22Rv1 (cell line): ENCODE data around the gene FBXL7.
A peak's percentile ranks its signal among the peaks of the same experiment; 100 is the strongest.

Source experiments
- H3K27ac ChIP-seq: fragments of 450-650 bp; 2 replicates; pipeline ENCODE4 v1.5.1; 2017
- CTCF ChIP-seq: fragments of 450-650 bp; IDR thresholded peaks from 2 replicates; pipeline ENCODE4 v1.5.1; 2017; ENCODE audit warnings: mild to moderate bottlenecking
- ZFX ChIP-seq: fragments of 450-650 bp; IDR thresholded peaks from 2 replicates; pipeline ENCODE4 v1.6.1; 2017; ENCODE audit warnings: antibody characterized with exemption, borderline replicate concordance

Gene FBXL7

GRCh38 chr5:15901151-15901550, 401.2 kb downstream of the FBXL7 start:
- TF ChIP-seq CTCF (no peak), ZFX (no peak)

GRCh38 chr5:15902066-15902465, 402.1 kb downstream of the FBXL7 start:
- no peak for TF ChIP-seq ZFX
- no peak for TF ChIP-seq CTCF
- peak overlapping the region; percentile 94 for H3K27ac ChIP-seq

More at GRCh38 chr5:15901151-15901550, 401.2 kb downstream of the FBXL7 start:
- peak overlapping the region; percentile 94 for H3K27ac ChIP-seq

GRCh38 chr5:15904899-15905830, 405.2 kb downstream of the FBXL7 start:
- TF ChIP-seq ZFX: no peak
- TF ChIP-seq CTCF: no peak
- peak overlapping the region; percentile 94 for H3K27ac ChIP-seq

- H3K27ac ChIP-seq: no peak overlapping the region
- no peak for TF ChIP-seq ZFX
- TF ChIP-seq CTCF: no peak
Measured at GRCh38 chr5:15914638-15915037, 414.7 kb downstream of the FBXL7 start.

GRCh38 chr5:15926586-15926985, 426.6 kb downstream of the FBXL7 start:
- TF ChIP-seq CTCF (no peak), ZFX (no peak)
- H3K27ac ChIP-seq: no peak overlapping the region

GRCh38 chr5:15927710-15928380, 427.9 kb downstream of the FBXL7 start:
- TF ChIP-seq ZFX (no peak), CTCF (no peak)

More at GRCh38 chr5:15927710-15928380, 427.9 kb downstream of the FBXL7 start:
- no peak overlapping the region for H3K27ac ChIP-seq
